ENCODE data around the gene UST.
A peak's percentile ranks its signal among the peaks of the same experiment; 100 is the strongest.

Gene UST

GRCh38 chr6:149056777-149057463 is 310.1 kb downstream of the UST start:
- FAIRE-seq: no peak
- no peak for DNase-seq (ENCODE audit: low spot score)

DNA sequence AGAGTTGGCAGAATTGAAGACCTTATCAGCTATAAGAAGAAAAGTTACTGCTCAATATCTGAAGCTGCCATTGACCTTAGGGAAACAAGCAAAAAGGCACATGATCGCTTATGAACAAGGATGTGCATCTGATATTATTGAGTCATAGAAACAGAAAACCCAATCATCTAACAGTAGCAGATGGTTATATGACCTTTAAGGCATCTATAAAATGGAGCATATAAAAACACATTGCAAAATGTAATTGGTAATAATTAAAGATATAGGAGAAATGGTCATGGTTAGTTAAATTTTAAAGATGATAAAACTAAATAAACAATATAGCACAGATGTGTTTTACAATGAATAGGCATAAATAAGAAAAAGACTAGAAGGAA is 310.6 kb downstream of the UST start:
- FAIRE-seq (no peak), DNase-seq (ENCODE audit: low spot score) (no peak)

GRCh38 chr6:149059557-149059956 is 312.7 kb downstream of the UST start:
- FAIRE-seq (no peak), DNase-seq (ENCODE audit: low spot score) (no peak)

DNA sequence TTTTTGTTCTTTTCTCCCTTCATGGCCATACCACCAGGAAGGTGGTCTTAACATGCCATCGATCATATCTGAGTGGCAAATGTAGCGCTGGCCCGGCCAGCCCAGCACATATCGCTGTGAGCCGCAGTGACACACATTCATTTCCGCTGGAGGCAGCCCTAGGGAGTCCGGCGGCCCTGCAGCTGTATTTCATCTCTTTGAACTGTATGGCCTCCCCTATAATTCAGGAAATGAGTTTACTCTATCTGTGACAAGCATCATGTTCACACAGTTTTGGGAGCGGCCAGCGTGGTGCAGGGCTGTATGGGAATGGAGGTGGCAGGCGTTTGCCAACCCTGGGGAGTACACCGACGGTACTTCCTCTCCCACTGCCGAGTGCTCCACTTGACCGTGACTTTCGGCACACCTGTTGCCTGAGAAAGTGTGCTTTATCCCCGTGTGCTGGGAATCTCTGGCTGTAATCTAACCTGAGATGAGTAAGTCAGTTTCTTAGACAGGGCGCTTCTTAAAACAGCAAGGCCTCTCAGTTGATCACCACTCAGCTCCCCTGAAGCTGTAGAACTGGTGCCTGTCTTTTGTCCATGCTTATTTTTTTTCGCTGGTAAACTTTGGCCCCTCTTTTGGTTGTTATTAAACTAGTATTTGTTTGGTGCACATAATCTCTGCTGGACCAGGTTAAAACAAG is 313.6 kb downstream of the UST start:
- DNase-seq (ENCODE audit: low spot score): no peak
- FAIRE-seq: no peak

GRCh38 chr6:149060985-149061760 is 314.3 kb downstream of the UST start:
- FAIRE-seq: no peak
- DNase-seq (ENCODE audit: low spot score): peak; percentile 46

GRCh38 chr6:149061930-149062329 is 315.1 kb downstream of the UST start:
- DNase-seq (ENCODE audit: low spot score): no peak
- FAIRE-seq: no peak

DNA sequence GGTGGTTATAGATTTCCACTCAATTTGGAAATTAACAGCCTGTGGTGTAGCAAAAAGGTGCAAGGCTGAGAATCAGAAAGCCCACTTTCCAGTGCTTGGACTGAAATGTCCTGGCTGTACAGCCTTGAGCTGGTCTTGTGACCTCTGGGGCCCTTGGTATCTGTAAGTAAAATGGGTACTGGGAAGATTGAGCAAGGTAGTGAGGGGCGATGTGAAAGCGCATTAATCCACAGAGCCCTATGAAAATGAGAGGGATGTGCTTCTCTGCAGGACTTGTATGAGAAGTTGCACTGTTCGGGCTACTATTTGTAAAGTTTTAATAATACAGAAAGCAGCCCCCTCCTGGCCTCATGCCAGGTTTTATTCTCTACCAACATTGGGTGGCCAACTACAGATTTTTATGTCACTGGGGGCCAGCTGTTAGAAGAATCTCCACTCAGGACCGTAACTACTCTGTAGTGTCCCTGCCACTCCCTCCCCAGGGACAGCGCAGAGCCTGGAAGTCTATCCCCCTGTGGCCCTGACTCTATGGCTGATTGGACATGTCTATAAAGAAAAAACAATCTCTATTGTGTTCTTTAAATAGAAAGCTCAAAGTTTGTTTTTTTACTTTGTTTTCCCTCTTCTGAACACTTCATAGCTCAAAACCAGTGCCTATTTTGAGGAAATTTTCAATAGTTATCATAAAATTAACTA is 316.0 kb downstream of the UST start:
- FAIRE-seq (no peak), DNase-seq (ENCODE audit: low spot score) (no peak)

DNA sequence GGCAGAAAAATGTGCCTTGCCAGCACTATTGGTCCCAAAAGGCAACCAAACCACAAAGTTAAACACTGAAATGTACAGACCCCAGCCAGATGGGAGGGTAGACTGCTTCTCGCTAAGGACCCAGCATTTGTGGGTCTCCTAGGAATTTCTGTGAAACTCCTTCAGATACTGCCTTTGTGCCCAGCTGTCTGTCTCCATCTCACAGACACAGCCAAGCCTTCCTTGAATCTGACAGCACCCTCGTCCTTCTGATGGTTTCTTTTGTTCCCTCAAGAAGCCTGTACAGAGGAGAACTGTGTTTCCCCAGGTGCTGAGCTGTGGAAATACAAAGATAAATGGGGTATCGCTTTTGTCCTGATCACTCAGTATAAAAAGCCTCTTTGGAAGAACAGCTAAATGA is 316.6 kb downstream of the UST start:
- no peak for DNase-seq (ENCODE audit: low spot score)
- no peak for FAIRE-seq

DNA sequence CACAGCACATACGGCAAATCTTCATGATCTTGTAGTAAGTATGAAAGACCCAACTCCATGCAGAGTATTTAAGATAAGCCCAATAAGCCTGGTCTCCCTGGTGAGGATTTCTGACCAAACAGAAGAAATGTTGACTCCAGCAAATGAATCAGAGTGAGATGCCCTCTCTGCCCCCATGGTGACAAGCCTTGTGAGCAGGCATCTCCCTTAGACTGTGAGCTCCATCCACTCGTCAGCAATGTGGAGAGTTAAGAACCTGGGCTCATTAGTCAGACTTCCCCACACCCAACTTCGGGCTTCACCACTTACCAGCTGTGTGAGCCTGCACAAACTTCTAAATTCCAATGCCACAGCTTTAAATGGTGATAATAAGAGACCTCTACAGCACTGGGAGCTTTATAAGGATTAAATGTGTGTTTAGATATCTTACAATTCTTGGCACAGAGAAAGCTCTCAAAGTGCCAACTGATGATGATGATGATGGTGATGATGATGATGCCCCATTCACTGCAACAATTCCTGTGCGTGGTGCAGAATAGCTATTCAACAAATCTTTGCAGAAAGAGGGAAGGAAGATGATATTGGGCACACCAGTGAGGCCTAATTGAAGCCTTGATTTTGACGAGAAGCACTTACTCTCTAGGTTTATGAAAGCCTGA is 317.3 kb downstream of the UST start:
- FAIRE-seq (no peak), DNase-seq (ENCODE audit: low spot score) (peak; percentile 30)

- DNase-seq (ENCODE audit: low spot score): no peak
- FAIRE-seq: no peak
These were observed 317.8 kb downstream of the UST start for GRCh38 chr6:149064660-149065015.

DNA sequence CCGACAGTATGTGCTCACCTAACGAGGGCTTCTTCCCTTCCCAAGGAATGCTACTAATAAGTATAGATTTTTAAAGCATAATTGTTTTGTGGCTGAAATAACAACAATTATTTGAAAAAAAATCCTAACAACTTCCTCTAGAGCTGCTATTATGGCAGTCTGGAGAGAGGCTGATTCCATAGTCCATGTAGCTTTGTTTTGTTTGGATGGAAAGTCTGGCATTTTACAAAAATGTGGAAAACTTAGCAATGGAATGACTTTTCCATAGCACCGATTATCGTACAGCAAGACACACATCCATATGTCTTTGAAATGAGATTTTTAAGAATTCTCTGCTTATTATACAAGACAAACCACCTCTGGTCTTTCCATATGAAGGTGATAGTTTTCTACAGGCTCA is 318.3 kb downstream of the UST start:
- DNase-seq (ENCODE audit: low spot score): no peak
- FAIRE-seq: no peak

GRCh38 chr6:149065658-149066556 is 319.1 kb downstream of the UST start:
- no peak for DNase-seq (ENCODE audit: low spot score)

DNA sequence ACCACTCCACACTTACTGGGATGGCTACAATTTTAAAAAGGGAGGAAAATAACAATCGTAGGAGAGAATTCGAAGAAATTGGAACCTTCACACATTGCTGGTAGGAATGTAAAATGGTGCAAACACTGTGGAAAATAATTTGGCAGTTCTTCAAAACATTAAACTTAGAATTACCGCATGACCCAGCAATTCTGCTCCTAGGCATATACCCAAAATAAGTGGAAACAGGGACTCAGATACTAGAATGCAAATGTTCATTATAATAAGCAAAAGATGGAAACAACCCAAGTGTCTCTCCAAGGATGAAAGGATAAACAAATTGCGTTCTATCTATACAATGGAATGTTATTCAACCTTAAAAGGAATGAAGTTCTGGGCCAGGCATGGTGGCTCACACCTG is 325.2 kb downstream of the UST start:
- no peak for DNase-seq (ENCODE audit: low spot score)
- FAIRE-seq: no peak

More at GRCh38 chr6:149065658-149066556, 319.1 kb downstream of the UST start:
- FAIRE-seq: no peak

GRCh38 chr6:149074832-149075258 is 328.0 kb downstream of the UST start:
- FAIRE-seq: no peak

DNA sequence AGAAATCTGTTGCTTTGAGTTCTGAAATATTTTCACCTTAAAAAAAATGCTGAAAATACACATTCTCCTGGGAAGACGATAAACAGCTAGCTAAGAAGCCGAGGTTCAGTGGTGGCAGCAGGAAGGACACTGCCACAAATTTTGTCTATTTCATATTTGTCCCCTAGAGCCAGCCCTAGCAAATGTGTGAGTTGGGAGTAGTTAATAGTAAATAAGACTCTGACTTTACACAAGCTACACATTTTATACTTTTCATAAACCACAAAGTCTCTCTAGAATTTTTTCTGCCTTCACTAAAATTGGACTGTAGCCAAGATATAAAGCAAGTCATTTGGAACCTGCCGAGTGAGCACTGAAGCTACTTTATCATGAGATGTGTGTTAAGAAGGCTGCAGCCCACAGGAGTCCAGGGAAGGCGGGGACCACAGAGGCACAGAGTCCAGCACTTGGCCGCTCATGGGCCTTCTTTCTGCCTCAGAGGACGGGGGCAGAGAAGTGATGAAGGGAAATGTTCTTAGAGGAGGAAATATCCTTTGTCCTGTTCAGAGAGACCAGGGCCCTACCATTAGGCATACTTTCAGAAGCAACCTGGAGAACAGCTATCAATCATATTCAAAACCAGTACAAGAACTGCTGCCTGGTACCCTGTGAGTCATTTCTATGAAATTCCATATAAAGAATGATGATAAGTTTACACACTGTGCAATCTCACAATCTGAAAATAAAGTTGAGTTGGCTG is 329.0 kb downstream of the UST start:
- DNase-seq (ENCODE audit: low spot score) (peak; percentile 58), FAIRE-seq (peak; percentile 82)

More at GRCh38 chr6:149074832-149075258, 328.0 kb downstream of the UST start:
- no peak for DNase-seq (ENCODE audit: low spot score)

GRCh38 chr6:149076355-149076734 is 329.5 kb downstream of the UST start:
- DNase-seq (ENCODE audit: low spot score): no peak
- no peak for FAIRE-seq

- FAIRE-seq (no peak), DNase-seq (ENCODE audit: low spot score) (no peak)
These were observed 330.4 kb downstream of the UST start for GRCh38 chr6:149077208-149077607.

GRCh38 chr6:149078211-149078782 is 331.5 kb downstream of the UST start:
- DNase-seq (ENCODE audit: low spot score) (no peak), FAIRE-seq (no peak)

DNA sequence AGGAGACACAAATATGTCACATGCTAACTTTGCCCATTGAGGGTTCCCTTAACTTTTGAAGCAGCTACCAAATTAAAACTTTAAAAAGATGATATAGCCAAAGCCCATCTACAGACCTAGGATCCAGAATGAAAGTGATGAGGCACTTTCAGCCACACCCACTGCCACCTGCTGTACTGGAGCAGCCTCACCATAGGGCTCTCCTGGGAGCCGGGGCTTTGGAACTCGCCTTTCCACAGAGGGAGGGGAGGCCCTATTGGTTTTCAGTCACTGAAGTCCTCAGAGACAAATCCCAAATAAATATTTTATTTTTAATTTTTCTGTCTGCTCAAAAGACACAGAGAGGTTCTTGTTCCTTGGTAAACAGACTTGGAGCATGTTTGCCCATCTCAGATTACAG is 332.6 kb downstream of the UST start:
- FAIRE-seq: no peak

More for the DNA sequence above, 332.6 kb downstream of the UST start:
- DNase-seq (ENCODE audit: low spot score): no peak

All from RCC 7860 (cell line).